Measurements from ENCODE around the gene CFAP61.

GRCh38 chr20:20202768-20203167 lies 150.4 kb downstream of the CFAP61 start:
- TF ChIP-seq CTCF (IDR thresholded peaks at IDR 0.05), result no peak
- no peak for TF ChIP-seq POLR2A (IDR thresholded peaks at IDR 0.05)

Measured in adrenal gland (tissue), 5 donors.